Stimulated activated naive B cell treated with anti-CD40 and anti-IgM and Interleukin-4, amounts not matched to agents 10 μg/mL and 1 μg/mL and 100 μg/mL, for 72 hours (primary cell): ENCODE measurements around the gene COL4A1.
"Not testable (repeated sequence)": the region's sequence is repeated elsewhere in the genome, so short reads cannot be mapped to it uniquely, and the experiment has no call there.

ENCODE experiments used
- ATAC-seq, 2 donors: fragments of 150-1000 bp; cut with Tn5 transposase; replicated peaks; 2 replicates each; pipeline ENCODE4 v1.10.0; 2021; ENCODE audit warnings: moderate library complexity in 1 of 2
- DNase-seq: peaks from one replicate; pipeline ENCODE4 v3.0.0; 2021
- H3K27ac Mint-ChIP-seq: one replicate; pipeline ENCODE4 v1.8.0; 2022; ENCODE audit warnings: mild to moderate bottlenecking, mixed read lengths
- H3K27me3 Mint-ChIP-seq, 2 donors: one replicate each; pipeline ENCODE4 v1.8.0; 2022; ENCODE audit warnings: mixed read lengths in 2 of 2
- H3K36me3 Mint-ChIP-seq, 2 donors: one replicate each; pipeline ENCODE4 v1.8.0; 2022; ENCODE audit warnings: mixed read lengths in 2 of 2, mild to moderate bottlenecking in 1 of 2
- H3K4me1 Mint-ChIP-seq, 2 donors: one replicate each; pipeline ENCODE4 v1.8.0; 2022; ENCODE audit warnings: mixed read lengths in 2 of 2, mild to moderate bottlenecking in 1 of 2
- H3K4me3 Mint-ChIP-seq, 2 donors: one replicate each; pipeline ENCODE4 v1.8.0; 2022; ENCODE audit warnings: mild to moderate bottlenecking in 2 of 2, mixed read lengths in 2 of 2, moderate library complexity in 1 of 2
- H3K9me3 Mint-ChIP-seq, 2 donors: one replicate each; pipeline ENCODE4 v1.8.0; 2022; ENCODE audit warnings: mixed read lengths in 2 of 2, mild to moderate bottlenecking in 1 of 2

The COL4A1 gene

DNA sequence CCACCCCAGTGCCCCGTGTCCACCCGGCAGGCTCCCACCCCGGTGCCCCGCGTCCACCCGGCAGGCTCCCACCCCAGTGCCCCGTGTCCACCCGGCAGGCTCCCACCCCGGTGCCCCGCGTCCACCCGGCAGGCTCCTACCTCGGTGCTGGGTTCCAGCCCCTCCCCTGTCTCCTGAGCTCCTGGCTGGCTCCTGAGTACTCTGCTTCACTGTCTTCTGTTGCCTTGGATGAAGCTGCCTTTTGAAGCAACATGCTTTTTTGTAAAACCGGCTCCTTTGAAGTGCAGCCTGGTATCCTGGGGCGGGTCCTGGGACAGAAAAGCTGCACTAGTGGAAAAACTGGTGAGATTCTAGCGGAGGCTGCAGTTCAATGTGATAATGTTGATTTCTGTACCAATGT, 6.8 kb upstream of the COL4A1 start:
- H3K36me3 Mint-ChIP-seq, H3K4me1 Mint-ChIP-seq, ATAC-seq, H3K4me3 Mint-ChIP-seq, H3K27ac Mint-ChIP-seq, H3K9me3 Mint-ChIP-seq, DNase-seq: not testable (repeated sequence)
- peaks cover 48 to 56% of the 10 kb centered on the region in 2 donors for H3K27me3 Mint-ChIP-seq

DNA sequence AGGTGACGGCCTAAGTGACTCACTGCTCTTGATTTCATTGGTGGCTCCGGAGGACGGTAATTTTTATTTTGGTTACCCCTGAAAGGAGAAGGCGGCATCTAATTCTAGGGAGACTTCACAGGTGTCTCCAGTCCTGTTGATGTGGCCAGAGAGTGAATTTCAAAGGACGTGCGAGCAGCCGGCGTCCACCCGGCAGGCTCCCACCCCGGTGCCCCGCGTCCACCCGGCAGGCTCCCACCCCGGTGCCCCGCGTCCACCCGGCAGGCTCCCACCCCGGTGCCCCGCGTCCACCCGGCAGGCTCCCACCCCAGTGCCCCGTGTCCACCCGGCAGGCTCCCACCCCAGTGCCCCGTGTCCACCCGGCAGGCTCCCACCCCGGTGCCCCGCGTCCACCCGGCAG, 6.3 kb upstream of the COL4A1 start:
- not testable (repeated sequence) for H3K36me3 Mint-ChIP-seq, H3K4me3 Mint-ChIP-seq, H3K27ac Mint-ChIP-seq, ATAC-seq, DNase-seq, H3K4me1 Mint-ChIP-seq, H3K9me3 Mint-ChIP-seq
- peaks cover 53 to 58% of the 10 kb centered on the region in 2 donors for H3K27me3 Mint-ChIP-seq

DNA sequence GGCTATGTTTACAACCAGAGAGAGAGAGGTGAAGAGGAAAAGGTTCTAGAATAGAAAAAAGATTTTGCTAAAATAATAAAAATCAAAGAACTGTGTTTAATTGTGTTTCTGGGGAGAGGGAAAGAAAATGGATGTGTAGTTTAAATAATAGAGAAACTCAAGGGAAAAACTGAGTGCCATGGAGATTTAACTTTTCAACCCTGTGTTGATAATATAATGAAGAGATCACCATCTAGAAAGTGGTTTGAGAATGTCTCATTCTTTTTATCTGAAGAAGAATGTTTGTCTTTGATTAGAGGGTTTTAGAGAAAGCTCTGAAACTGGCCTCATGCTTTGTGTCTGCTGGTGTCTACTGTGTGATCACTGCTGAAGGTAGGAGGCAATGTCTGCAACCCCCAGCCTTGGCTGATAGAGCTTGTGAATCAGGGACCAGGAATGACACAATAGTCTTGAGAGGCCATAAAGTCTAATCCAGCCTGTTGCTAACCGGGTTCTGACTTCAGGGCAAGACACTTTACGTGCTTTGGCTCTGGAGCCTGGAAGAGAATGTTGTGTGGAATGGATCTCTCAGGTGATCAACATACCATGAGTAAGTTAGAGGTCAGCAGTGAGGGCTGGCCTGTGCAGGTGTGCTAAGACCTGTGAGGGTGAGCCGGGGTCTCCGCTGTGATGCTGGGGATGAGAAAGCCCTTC, 5.5 kb upstream of the COL4A1 start:
- ATAC-seq (no peak), DNase-seq (no peak)
- Mint-ChIP-seq H3K36me3 (peaks cover 0 to 5% of the 10 kb centered on the region in 2 donors), H3K4me3 (no peak overlapping the region), H3K27ac (no peak overlapping the region), H3K4me1 (peaks cover 7 to 12% of the 10 kb centered on the region in 2 donors), H3K9me3 (no peaks in the 10 kb centered on the region), H3K27me3 (peaks cover 59 to 66% of the 10 kb centered on the region in 2 donors)

DNA sequence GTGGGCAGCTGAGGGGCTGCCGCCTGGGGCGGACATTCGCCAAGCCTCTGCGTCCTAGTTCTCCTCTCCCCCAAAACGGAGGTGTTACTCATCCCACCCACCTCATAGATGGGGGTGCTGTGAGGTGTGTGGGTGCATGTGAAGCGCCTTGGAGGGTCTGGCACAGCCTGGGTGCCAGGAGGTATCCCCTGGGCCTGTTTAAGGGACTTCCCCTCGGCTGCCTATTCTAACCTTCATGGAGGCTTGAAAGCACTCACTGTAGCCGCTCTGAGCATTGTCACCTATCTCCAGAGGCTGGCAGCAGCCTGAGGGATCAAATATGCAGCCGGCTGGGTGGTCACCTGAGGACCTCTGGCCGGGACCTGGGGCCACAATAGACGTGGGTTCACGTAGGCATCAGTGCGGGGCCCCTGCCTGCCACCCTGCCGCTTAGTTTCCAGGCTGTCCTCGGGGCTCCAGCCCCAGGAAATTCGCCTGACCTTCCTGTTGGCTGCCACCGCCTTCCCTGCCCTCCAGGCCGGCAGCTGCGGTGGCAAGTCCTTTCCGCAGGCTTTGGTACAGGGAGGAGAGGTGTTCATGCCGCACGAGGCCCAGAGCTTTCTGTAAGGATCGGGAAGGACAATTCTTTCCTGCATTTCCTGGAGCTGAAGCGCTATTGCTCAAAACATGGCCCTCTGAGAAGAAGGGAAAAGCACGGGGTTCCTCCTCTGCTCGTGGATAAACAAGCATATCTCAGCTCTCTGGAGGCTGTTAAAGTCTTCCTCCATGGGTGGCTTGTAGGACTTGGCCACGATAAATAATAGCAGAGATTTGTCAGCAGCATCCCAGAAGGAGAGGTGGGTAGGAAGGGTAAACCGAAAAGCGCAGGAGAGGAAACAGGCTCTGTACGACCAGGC, 4.7 kb upstream of the COL4A1 start:
- Mint-ChIP-seq H3K9me3 (no peaks in the 10 kb centered on the region), H3K27me3 (peaks cover 55 to 59% of the 10 kb centered on the region in 2 donors)

DNA sequence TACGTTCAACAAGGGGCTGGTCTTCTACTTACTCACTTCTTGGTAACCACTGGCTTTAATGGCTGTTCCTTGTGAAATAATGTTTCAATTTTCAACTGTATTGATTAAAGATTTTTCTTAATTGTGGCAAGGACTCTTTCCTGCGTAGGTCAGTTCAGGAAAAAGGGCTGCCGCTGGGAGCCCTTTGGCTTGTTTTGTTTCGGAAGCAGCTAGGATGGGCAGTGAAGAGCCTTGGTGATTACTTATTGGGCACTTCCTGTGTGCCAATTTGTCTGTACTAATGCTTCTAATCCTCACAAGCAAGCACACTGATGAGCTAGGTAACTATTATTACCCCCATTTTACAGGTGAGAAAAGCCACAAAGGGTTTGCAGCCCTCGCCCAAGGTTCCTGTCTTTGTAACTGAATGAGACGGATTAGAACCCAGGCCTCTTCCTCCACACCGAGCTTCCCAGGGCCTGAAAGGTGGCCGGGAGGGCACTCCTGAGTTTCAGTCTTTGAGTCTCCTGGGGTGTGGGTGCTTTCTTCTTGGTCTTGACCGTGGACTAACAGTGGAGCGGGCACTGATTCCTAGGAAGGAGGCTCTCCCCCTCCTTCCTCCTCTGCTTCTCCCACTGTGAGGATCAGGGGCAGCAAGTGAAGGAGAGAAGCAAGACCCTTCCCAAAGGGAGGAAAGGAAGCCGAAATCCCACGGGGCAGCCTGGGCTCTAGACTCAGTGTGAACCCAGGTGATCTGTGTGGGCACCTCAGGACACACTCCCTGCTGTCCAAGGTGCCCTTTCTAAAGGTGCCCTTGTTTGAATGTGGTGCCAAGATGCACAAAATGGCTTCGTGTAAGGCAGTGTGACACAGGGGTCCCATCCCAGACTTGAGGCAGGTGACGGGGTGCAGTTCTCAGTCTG, 3.8 kb upstream of the COL4A1 start:
- H3K36me3 Mint-ChIP-seq, result peaks cover 0 to 5% of the 10 kb centered on the region in 2 donors
- H3K9me3 Mint-ChIP-seq, result no peaks in the 10 kb centered on the region
- peaks cover 7 to 12% of the 10 kb centered on the region in 2 donors for H3K4me1 Mint-ChIP-seq
- no peak for ATAC-seq
- peaks cover 53 to 62% of the 10 kb centered on the region in 2 donors for H3K27me3 Mint-ChIP-seq
- no peak overlapping the region for H3K4me3 Mint-ChIP-seq
- H3K27ac Mint-ChIP-seq, result no peak overlapping the region
- DNase-seq, result no peak

More for the DNA sequence above, 4.7 kb upstream of the COL4A1 start:
- ATAC-seq, result no peak
- DNase-seq, result no peak
- peaks cover 0 to 5% of the 10 kb centered on the region in 2 donors for H3K36me3 Mint-ChIP-seq
- H3K4me3 Mint-ChIP-seq, result no peak overlapping the region
- H3K27ac Mint-ChIP-seq, result no peak overlapping the region
- H3K4me1 Mint-ChIP-seq, result peaks cover 7 to 12% of the 10 kb centered on the region in 2 donors

DNA sequence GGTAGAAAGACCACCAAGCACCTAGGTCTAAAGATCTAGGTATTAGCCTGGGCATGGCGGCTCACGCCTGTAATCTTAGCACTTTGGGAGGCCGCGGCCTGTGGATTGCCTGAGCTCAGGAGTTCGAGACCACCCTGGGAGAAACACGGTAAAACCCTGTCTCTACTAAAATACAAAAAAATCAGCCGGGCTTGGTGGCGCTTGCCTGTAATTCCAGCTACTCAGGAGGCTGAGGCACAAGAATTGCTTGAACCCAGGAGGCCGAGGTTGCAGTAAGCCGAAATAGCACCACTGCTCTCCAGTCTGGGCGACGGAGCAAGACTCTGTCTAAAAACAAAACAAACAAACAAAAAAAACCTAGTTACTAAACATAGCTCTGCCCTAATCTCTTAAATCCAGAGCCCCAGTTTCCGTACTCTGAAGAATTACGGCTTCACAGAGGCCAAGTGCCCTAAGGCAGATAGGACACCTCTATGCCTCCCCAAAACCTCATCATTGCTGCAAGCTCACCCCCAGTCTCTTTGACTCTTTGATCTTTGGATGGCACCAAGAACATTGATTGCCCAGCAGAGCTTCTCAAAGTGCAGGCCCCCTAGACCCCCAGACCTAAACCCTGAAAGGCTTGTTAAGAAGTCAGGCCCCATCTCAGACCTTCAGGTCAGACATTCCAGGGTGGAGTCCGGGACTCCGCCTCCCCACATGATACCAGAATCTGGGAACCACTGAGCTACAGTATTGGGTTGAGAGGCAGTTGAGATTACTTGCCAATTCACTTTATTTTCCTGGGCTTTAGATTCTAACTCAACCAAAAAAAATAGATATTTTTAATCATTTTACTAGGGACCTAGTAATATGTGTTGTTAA, 2.9 kb upstream of the COL4A1 start:
- DNase-seq (no peak), ATAC-seq (no peak)
- Mint-ChIP-seq H3K36me3 (peaks cover 0 to 5% of the 10 kb centered on the region in 2 donors), H3K27ac (no peak overlapping the region), H3K27me3 (peaks cover 51 to 64% of the 10 kb centered on the region in 2 donors), H3K4me3 (no peak overlapping the region), H3K4me1 (peaks cover 7 to 12% of the 10 kb centered on the region in 2 donors), H3K9me3 (no peaks in the 10 kb centered on the region)

DNA sequence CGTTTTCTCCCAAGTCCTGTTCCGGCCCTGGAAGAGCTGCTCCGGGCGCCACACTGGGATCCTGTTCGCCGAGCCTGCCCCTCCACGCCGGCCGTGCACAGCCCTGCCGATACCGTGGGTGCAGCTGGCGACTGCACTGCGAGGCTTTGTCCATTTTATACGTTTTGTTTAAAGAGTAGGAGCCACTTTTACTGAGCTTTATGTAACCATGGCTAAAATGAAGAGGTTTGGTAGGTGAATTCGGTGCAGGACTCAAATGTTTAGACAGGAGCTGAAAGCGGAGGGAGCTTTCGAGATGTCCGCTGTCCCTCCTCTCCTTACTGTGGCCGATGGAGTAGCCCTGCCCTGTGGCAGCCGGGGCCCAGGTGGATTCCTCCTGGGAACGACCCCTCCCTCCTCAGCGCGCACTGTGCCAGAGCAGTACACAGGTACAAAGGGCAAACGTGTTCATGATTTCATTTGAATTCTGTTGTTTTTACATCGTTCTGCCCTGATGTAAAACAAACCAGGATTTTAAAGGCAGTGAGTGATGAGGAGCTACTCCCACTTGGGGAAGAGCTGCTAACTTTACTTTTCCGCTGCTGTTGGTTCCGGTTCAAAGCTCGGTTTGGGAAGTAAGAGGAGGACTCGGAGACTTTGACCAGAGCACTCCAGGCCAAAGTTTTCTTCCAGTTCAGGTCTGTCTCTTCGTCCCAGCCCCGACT, 1.9 kb upstream of the COL4A1 start:
- no peak for ATAC-seq
- H3K9me3 Mint-ChIP-seq, result no peaks in the 10 kb centered on the region
- peaks cover 7 to 12% of the 10 kb centered on the region in 2 donors for H3K4me1 Mint-ChIP-seq
- no peak for DNase-seq
- H3K27ac Mint-ChIP-seq, result peak overlapping the region; percentile 47
- peak overlapping the region in 1 of 2 donors; percentile 17 for H3K4me3 Mint-ChIP-seq
- H3K27me3 Mint-ChIP-seq, result peaks cover 54 to 74% of the 10 kb centered on the region in 2 donors
- peaks cover 0 to 5% of the 10 kb centered on the region in 2 donors for H3K36me3 Mint-ChIP-seq

DNA sequence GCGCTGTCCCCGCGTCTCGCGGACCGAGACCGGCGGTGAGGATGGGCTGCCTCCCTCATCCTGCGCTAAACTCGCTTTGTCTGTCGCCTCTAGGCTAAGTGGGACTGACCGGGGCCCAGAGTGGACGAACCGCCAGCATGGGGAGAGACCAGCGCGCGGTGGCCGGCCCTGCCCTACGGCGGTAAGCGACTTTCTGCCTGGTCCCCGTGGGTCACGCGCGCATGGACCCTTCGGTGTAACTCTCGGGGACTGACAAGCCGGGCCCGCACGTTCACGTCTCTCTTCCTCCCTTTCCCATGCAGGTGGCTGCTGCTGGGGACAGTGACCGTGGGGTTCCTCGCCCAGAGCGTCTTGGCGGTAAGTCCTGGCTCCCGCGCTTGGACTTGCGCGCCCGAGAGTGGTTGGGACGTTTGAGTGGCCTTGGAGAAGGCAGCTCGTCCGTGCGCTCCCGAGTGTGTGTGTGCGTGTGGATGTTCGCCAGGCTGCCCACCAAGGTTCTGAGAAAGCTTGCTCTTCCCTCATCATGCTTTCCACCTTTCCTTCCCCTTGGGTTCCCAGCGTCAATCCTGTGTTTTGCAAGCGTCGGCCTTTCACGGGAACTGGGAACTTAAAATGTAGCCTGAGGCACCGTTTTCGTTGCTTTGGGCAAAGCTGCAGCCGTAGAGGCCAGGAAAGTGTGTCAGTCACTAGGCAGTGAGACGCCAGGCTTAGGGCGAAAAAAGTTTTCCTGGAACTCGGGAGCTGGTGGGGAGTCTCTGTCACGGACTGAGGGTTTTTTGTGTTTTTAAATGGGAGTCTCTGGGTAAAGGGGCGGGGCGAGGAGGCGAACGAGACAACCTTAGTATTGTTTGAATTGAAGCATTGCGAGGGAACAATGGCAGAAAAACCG, 1.1 kb upstream of the COL4A1 start:
- Mint-ChIP-seq H3K4me3 (peak overlapping the region; percentile 17 to 18), H3K27me3 (peaks cover 60 to 82% of the 10 kb centered on the region in 2 donors), H3K27ac (peak overlapping the region; percentile 88), H3K9me3 (no peaks in the 10 kb centered on the region), H3K36me3 (peaks cover 0 to 5% of the 10 kb centered on the region in 2 donors), H3K4me1 (peaks cover 7 to 12% of the 10 kb centered on the region in 2 donors)
- ATAC-seq, result no peak
- no peak for DNase-seq

DNA sequence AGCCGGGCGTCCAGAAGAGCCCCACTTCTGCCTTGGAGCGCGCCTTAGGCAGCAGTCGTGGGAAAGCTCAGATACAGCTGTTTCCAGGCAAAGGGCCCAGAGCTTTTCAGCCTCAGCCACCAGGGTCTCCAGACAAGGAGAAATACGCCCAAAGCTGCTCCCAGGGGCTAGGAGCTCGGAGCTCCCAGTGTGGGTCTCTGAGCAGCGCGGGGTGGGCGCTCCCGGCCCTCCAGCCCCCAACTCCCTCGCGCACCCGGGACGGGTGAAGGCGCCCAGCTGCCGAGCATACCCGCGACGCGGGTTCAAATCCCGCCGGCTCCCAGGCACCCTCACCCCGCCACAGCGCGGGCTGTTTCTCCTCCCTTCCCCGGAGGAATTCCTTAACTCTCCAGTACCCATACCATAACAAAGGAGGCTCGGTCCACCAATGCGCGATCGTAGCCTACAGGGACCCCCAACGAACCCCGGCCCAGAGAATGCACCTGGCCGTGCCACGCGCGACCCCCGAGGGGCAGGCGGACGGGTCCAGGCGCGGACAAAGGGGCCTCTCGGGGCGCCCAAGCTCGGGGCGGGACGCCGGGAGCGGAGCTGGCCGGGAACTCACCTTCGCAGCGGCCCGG, 507 bp downstream of the COL4A1 start:
- ATAC-seq, result no peak
- H3K4me3 Mint-ChIP-seq, result no peak overlapping the region
- peaks cover 66 to 80% of the 10 kb centered on the region in 2 donors for H3K27me3 Mint-ChIP-seq

DNA sequence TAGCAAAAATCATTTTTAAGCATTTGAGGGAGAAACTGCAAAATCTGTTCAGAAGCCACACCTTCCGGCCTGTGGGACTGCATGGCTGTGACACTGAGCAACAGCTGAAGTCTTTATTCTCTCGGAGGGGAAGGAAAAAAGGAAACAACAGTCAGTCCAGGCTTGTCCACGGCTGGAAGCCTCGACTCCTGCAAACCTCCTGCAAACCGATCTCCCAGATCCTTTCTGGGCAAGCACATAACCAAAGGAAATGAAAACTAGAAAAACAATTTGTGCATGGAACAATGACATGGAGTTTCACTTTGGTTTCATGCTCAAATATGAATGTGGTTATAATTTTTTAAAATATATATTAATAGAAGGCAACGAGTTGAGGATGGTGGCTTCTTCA, 1.0 kb downstream of the COL4A1 start:
- no peak overlapping the region for H3K4me3 Mint-ChIP-seq
- no peaks in the 10 kb centered on the region for H3K9me3 Mint-ChIP-seq
- peaks cover 7 to 12% of the 10 kb centered on the region in 2 donors for H3K4me1 Mint-ChIP-seq
- H3K36me3 Mint-ChIP-seq, result peaks cover 0 to 5% of the 10 kb centered on the region in 2 donors
- DNase-seq (no peak), ATAC-seq (no peak)
- H3K27ac Mint-ChIP-seq, result no peak overlapping the region
- peaks cover 65 to 80% of the 10 kb centered on the region in 2 donors for H3K27me3 Mint-ChIP-seq

More for the DNA sequence above, 507 bp downstream of the COL4A1 start:
- no peak for DNase-seq
- Mint-ChIP-seq H3K9me3 (no peaks in the 10 kb centered on the region), H3K27ac (no peak overlapping the region), H3K4me1 (peaks cover 7 to 12% of the 10 kb centered on the region in 2 donors), H3K36me3 (peaks cover 0 to 5% of the 10 kb centered on the region in 2 donors)

DNA sequence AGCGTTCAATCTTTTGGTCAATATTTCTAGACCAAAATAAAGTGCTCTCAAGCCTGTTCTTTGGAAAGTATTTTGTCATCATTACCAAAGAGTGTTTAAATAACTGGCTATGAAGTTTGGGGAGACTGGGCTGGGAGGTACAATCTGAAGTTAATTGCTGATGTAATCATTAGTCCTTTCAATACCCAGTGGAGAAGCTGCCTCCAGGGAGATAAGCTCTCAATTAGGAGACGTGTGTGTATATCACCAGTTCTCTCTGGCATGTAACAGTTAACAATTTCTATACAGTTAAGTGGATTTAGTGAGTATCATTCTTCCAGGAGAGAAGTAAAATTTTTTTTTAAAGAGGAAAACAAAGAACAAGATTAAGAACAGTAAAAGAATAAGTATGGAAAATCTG, 1.4 kb downstream of the COL4A1 start:
- peaks cover 65 to 77% of the 10 kb centered on the region in 2 donors for H3K27me3 Mint-ChIP-seq
- H3K27ac Mint-ChIP-seq, result no peak overlapping the region
- H3K36me3 Mint-ChIP-seq, result peaks cover 0 to 5% of the 10 kb centered on the region in 2 donors
- H3K9me3 Mint-ChIP-seq, result no peaks in the 10 kb centered on the region
- DNase-seq (no peak), ATAC-seq (no peak)
- peaks cover 7 to 12% of the 10 kb centered on the region in 2 donors for H3K4me1 Mint-ChIP-seq
- no peak overlapping the region for H3K4me3 Mint-ChIP-seq

DNA sequence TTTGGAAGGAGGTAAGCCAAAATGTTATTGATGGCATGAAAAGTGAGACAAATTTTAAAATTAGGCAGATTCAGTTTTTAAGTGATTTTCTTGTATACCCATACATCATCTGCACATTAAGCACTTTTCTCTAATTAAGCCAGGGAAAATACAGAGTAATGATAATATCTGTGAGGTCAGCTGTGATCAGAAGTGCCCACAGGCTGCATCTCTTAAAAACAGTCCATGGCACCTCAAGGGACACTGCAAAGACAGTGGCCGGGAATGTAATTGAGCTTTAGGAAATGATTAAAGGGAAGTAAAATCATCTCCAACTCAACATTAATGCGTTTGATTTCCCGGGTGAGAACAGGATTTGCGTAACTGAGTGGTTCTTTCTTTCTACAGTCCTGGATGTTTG, 2.0 kb downstream of the COL4A1 start:
- H3K4me1 Mint-ChIP-seq, result peaks cover 7 to 12% of the 10 kb centered on the region in 2 donors
- H3K36me3 Mint-ChIP-seq, result peaks cover 0 to 5% of the 10 kb centered on the region in 2 donors
- H3K4me3 Mint-ChIP-seq, result no peak overlapping the region
- no peak for ATAC-seq
- no peak for DNase-seq
- no peak overlapping the region for H3K27ac Mint-ChIP-seq
- no peaks in the 10 kb centered on the region for H3K9me3 Mint-ChIP-seq
- peaks cover 62 to 72% of the 10 kb centered on the region in 2 donors for H3K27me3 Mint-ChIP-seq
